Lower leg skin (tissue), 3 donors: ENCODE measurements around the gene SERAC1.

ENCODE experiments used
- POLR2A ChIP-seq, 2 donors: fragments of 450-650 bp; IDR thresholded peaks; one replicate each; pipeline ENCODE4 v1.6.1; 2016 to 2017; ENCODE audit warnings: antibody characterized with exemption in 2 of 2, mild to moderate bottlenecking in 1 of 2, moderate library complexity in 1 of 2
- TF ChIP-seq, protein P1 (sequence below), 3 donors: fragments of 450-650 bp; IDR thresholded peaks; one replicate each; pipeline ENCODE4 v1.5.1; 2016; ENCODE audit warnings: antibody characterized with exemption in 3 of 3, mild to moderate bottlenecking in 3 of 3, moderate library complexity in 2 of 3

DNA sequence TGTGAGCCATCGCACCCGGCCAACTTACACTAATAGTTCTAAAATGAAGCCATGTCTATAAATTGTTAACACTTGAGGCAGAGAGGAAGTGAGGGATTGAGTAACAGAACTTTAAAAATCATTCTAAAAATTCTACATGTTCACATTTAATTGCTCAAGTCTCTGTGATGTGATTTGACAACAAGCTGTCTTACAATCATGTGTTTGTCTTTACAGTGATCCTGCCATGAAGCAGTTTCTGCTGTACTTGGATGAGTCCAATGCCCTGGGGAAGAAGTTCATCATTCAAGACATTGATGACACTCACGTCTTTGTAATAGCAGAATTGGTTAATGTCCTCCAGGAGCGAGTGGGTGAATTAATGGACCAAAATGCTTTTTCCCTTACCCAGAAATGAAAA, 23.7 kb upstream of the SERAC1 start:
- TF ChIP-seq, protein P1, sequence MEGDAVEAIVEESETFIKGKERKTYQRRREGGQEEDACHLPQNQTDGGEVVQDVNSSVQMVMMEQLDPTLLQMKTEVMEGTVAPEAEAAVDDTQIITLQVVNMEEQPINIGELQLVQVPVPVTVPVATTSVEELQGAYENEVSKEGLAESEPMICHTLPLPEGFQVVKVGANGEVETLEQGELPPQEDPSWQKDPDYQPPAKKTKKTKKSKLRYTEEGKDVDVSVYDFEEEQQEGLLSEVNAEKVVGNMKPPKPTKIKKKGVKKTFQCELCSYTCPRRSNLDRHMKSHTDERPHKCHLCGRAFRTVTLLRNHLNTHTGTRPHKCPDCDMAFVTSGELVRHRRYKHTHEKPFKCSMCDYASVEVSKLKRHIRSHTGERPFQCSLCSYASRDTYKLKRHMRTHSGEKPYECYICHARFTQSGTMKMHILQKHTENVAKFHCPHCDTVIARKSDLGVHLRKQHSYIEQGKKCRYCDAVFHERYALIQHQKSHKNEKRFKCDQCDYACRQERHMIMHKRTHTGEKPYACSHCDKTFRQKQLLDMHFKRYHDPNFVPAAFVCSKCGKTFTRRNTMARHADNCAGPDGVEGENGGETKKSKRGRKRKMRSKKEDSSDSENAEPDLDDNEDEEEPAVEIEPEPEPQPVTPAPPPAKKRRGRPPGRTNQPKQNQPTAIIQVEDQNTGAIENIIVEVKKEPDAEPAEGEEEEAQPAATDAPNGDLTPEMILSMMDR (IDR thresholded peaks at IDR 0.05), result no peak
- TF ChIP-seq POLR2A (IDR thresholded peaks at IDR 0.05), result no peak
